Neural progenitor cell (in vitro differentiated cells): ENCODE measurements around the gene CD164L2. TPM values are rescaled to one million over a fixed set of nuclear protein-coding genes. Genes with fewer than 3 reads are reported as not detected.

Experiments used
- DNase-seq: peaks from one replicate; pipeline ENCODE4 v3.0.0-alpha.2; 2016; ENCODE audit warnings: low spot score
- H2AFZ ChIP-seq: fragments of 200-600 bp; sonication (generic); replicated peaks from 2 replicates; pipeline ENCODE4 v1.6.1; 2016; ENCODE audit warnings: antibody characterized with exemption
- H3F3A ChIP-seq: fragments of 200-600 bp; sonication (generic); 2 replicates; pipeline ENCODE4 v1.6.1; 2016; ENCODE audit warnings: antibody characterized with exemption, low read depth
- H3K27ac ChIP-seq: fragments of 200-600 bp; sonication (generic); 2 replicates; pipeline ENCODE4 v1.5.1; 2016; ENCODE audit warnings: mild to moderate bottlenecking
- H3K27me3 ChIP-seq: fragments of 200-600 bp; sonication (generic); 2 replicates; pipeline ENCODE4 v1.6.1; 2016; ENCODE audit warnings: mild to moderate bottlenecking, moderate library complexity
- H3K36me3 ChIP-seq: fragments of 200-600 bp; sonication (generic); 2 replicates; pipeline ENCODE4 v1.5.1; 2016
- H3K4me1 ChIP-seq: fragments of 200-600 bp; sonication (generic); 2 replicates; pipeline ENCODE4 v1.6.1; 2016; ENCODE audit warnings: mixed run types
- H3K4me2 ChIP-seq: fragments of 200-600 bp; sonication (generic); 2 replicates; pipeline ENCODE4 v1.6.1; 2016
- H3K4me3 ChIP-seq: fragments of 200-600 bp; sonication (generic); 2 replicates; pipeline ENCODE4 v1.5.1; 2016
- H3K79me2 ChIP-seq: fragments of 200-600 bp; sonication (generic); 2 replicates; pipeline ENCODE4 v1.6.1; 2016; ENCODE audit warnings: low read depth
- H3K9ac ChIP-seq: fragments of 200-600 bp; sonication (generic); 2 replicates; pipeline ENCODE4 v1.6.1; 2016
- H3K9me3 ChIP-seq: fragments of 200-600 bp; sonication (generic); 2 replicates; pipeline ENCODE4 v1.5.1; 2016; ENCODE audit warnings: low read depth
- H4K20me1 ChIP-seq: fragments of 200-600 bp; sonication (generic); 2 replicates; pipeline ENCODE4 v1.6.1; 2016; ENCODE audit warnings: low read depth
- H3K27ac Mint-ChIP-seq: 3 replicates; pipeline ENCODE4 v1.8.0; 2021; ENCODE audit warnings: mixed read lengths
- H3K27me3 Mint-ChIP-seq: 2 replicates; pipeline ENCODE4 v1.8.0; 2022; ENCODE audit warnings: low read depth, mild to moderate bottlenecking, inconsistent platforms, moderate library complexity, mixed read lengths; ENCODE audit not compliant: insufficient read depth
- H3K36me3 Mint-ChIP-seq: 3 replicates; pipeline ENCODE4 v1.8.0; 2021; ENCODE audit warnings: mixed read lengths
- H3K4me1 Mint-ChIP-seq: 3 replicates; pipeline ENCODE4 v1.8.0; 2021; ENCODE audit warnings: mixed read lengths
- H3K4me3 Mint-ChIP-seq: 3 replicates; pipeline ENCODE4 v1.8.0; 2021; ENCODE audit warnings: mild to moderate bottlenecking, moderate library complexity, mixed read lengths
- H3K9me3 Mint-ChIP-seq: 3 replicates; pipeline ENCODE4 v1.8.0; 2020; ENCODE audit warnings: mixed read lengths
- CTCF ChIP-seq: fragments of 200-600 bp; sonication (generic); IDR thresholded peaks from 2 replicates; pipeline ENCODE4 v1.5.1; 2017; ENCODE audit warnings: antibody characterized with exemption, mild to moderate bottlenecking
- EZH2 ChIP-seq: fragments of 200-600 bp; sonication (generic); IDR thresholded peaks from 2 replicates; pipeline ENCODE4 v1.6.1; 2017; ENCODE audit warnings: antibody characterized with exemption, mild to moderate bottlenecking, moderate library complexity
- EZH2phosphoT487 ChIP-seq: fragments of 200-600 bp; sonication (generic); IDR thresholded peaks from 2 replicates; pipeline ENCODE4 v1.6.1; 2017; ENCODE audit warnings: antibody characterized with exemption
- total RNA-seq: library from RNA; depleted of rRNA; stranded (reverse); fragments of >200 nt; gene quantifications from 2 replicates; pipeline ENCODE4 v1.2.3, GENCODE V29; 2015; ENCODE audit warnings: low replicate concordance

CD164L2 gene
- total RNA-seq, 1 donor from 2014 or later, result 1.6 TPM

- H3F3A ChIP-seq, result peaks cover 32% of the 10 kb centered on the region
Measured at GRCh38 chr1:27429029-27429425, 45.9 kb upstream of the CD164L2 start.

GRCh38 chr1:27428316-27429028, 45.3 kb upstream of the CD164L2 start:
- H3K4me1 ChIP-seq, result peaks cover 14% of the 10 kb centered on the region
- H3K27me3 ChIP-seq, result no peaks in the 10 kb centered on the region
- peaks cover 39% of the 10 kb centered on the region for H4K20me1 ChIP-seq
- no peak overlapping the region for H2AFZ ChIP-seq
- H3K9ac ChIP-seq, result no peak overlapping the region
- Mint-ChIP-seq H3K4me1 (peaks cover 58% of the 10 kb centered on the region), H3K27me3 (peaks cover 3% of the 10 kb centered on the region), H3K4me3 (no peak overlapping the region), H3K27ac (peak overlapping the region; percentile 79), H3K9me3 (no peaks in the 10 kb centered on the region), H3K36me3 (peaks cover 7% of the 10 kb centered on the region)
- no peaks in the 10 kb centered on the region for H3K36me3 ChIP-seq
- no peak for DNase-seq
- peaks cover 41% of the 10 kb centered on the region for H3K79me2 ChIP-seq
- no peak overlapping the region for H3K27ac ChIP-seq
- H3K4me3 ChIP-seq, result no peak overlapping the region
- no peak overlapping the region for H3K4me2 ChIP-seq
- H3F3A ChIP-seq, result peaks cover 35% of the 10 kb centered on the region
- TF ChIP-seq EZH2 (no peak), CTCF (no peak), EZH2phosphoT487 (no peak)
- H3K9me3 ChIP-seq, result no peaks in the 10 kb centered on the region

More at GRCh38 chr1:27429029-27429425, 45.9 kb upstream of the CD164L2 start:
- Mint-ChIP-seq H3K36me3 (peaks cover 7% of the 10 kb centered on the region), H3K4me3 (peak overlapping the region; percentile 21), H3K27ac (peak overlapping the region; percentile 79), H3K9me3 (no peaks in the 10 kb centered on the region), H3K27me3 (peaks cover 3% of the 10 kb centered on the region), H3K4me1 (peaks cover 56% of the 10 kb centered on the region)
- H3K36me3 ChIP-seq, result no peaks in the 10 kb centered on the region
- no peaks in the 10 kb centered on the region for H3K9me3 ChIP-seq
- peaks cover 14% of the 10 kb centered on the region for H3K4me1 ChIP-seq
- H4K20me1 ChIP-seq, result peaks cover 39% of the 10 kb centered on the region
- no peaks in the 10 kb centered on the region for H3K27me3 ChIP-seq
- no peak overlapping the region for H3K9ac ChIP-seq
- DNase-seq, result no peak
- no peak overlapping the region for H3K4me3 ChIP-seq
- no peak overlapping the region for H3K4me2 ChIP-seq
- H3K79me2 ChIP-seq, result peaks cover 46% of the 10 kb centered on the region
- H2AFZ ChIP-seq, result no peak overlapping the region
- TF ChIP-seq CTCF, result no peak
- no peak for TF ChIP-seq EZH2phosphoT487
- no peak for TF ChIP-seq EZH2
- H3K27ac ChIP-seq, result no peak overlapping the region

GRCh38 chr1:27427816-27428315, 44.7 kb upstream of the CD164L2 start:
- H3K9ac ChIP-seq, result no peak overlapping the region
- H3K4me1 ChIP-seq, result peaks cover 14% of the 10 kb centered on the region
- peak overlapping the region; percentile 78 for H3K27ac Mint-ChIP-seq
- no peak overlapping the region for H3K4me2 ChIP-seq
- no peak for DNase-seq
- H3F3A ChIP-seq, result peaks cover 35% of the 10 kb centered on the region
- no peak for TF ChIP-seq CTCF
- H3K27me3 Mint-ChIP-seq, result peaks cover 3% of the 10 kb centered on the region
- no peak overlapping the region for H2AFZ ChIP-seq
- H3K36me3 Mint-ChIP-seq, result peaks cover 7% of the 10 kb centered on the region
- no peaks in the 10 kb centered on the region for H3K9me3 ChIP-seq
- H3K27me3 ChIP-seq, result no peaks in the 10 kb centered on the region
- H3K4me3 Mint-ChIP-seq, result no peak overlapping the region
- H3K9me3 Mint-ChIP-seq, result no peaks in the 10 kb centered on the region
- peaks cover 35% of the 10 kb centered on the region for H3K79me2 ChIP-seq
- H4K20me1 ChIP-seq, result peaks cover 39% of the 10 kb centered on the region
- no peaks in the 10 kb centered on the region for H3K36me3 ChIP-seq
- no peak overlapping the region for H3K27ac ChIP-seq
- no peak overlapping the region for H3K4me3 ChIP-seq
- peaks cover 58% of the 10 kb centered on the region for H3K4me1 Mint-ChIP-seq
